AG09319 (cell line): ENCODE measurements around the gene ANKRD29.

ENCODE experiments used
- DNase-seq: peaks from one replicate; pipeline ENCODE4 v3.0.0-alpha.2; 2010; ENCODE audit warnings: low read depth; ENCODE audit errors: extremely low read depth
- CTCF ChIP-seq: IDR thresholded peaks from 2 replicates; pipeline ENCODE4 v1.5.1; 2011; ENCODE audit warnings: low read depth, mild to moderate bottlenecking, inconsistent platforms, low read length, moderate library complexity

ANKRD29 gene

GRCh38 chr18:23661735-23662308, 889 bp downstream of the ANKRD29 start:
- no peak for TF ChIP-seq CTCF
- DNase-seq = no peak

GRCh38 chr18:23658285-23658684, 4.4 kb downstream of the ANKRD29 start:
- no peak for DNase-seq
- no peak for TF ChIP-seq CTCF

- DNase-seq = no peak
- TF ChIP-seq CTCF = no peak
These were observed 10.5 kb downstream of the ANKRD29 start for GRCh38 chr18:23652232-23652631.

GRCh38 chr18:23650968-23651927, 11.5 kb downstream of the ANKRD29 start:
- DNase-seq = peak; percentile 81
- TF ChIP-seq CTCF = no peak

DNA sequence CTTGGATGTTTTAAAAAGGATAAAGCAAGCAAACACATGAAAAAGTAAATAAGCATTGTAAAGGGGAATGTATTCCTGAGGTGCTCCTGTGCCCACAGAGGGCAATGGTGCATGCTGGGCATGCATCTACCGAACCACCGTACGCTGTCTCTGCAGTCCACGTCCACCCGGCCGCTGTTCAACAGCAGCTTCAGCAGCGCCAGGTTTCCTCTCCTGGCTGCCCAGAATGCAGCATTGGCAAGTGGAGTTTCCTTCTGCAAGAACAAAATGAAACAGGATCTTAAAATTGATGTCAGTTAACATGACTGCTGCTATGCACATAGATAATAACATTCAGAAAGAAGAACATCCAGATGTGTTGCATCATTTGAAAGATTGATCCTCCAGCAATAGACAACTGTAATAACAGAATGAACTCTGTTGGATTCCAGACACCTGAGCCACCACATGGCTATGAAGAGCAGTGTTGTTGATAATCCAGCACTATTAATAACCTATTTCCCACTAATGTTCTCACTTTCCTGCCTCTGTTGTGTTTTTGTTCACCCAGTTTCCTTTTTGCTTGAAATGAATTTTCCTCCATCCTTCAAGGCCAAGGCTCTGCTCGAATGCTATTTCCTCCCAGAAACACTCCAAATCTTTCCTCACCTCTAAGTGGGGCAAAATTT, 13.6 kb downstream of the ANKRD29 start:
- TF ChIP-seq CTCF = no peak

DNA sequence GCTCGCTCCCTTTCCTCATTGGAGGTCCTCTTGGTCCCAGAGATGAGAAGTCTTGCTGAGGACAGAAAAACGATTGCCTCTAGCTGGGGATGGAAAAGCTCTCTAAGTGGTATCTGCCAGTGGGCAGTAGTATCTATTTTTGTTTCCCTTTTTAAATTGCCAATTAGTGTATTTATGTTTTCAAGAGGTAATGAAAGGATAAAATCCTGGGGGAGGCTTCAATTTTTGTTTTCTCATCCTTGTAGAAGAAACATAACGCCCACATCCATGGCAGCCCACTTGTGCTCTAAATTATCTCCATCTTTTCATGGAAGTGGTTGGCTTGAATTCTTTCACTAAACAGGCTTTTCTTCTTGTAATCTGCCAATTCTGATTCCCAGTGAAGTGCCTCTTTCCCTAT, 14.3 kb downstream of the ANKRD29 start:
- no peak for TF ChIP-seq CTCF
- no peak for DNase-seq

More for the DNA sequence above, 13.6 kb downstream of the ANKRD29 start:
- no peak for DNase-seq

- TF ChIP-seq CTCF = no peak
These were observed 16.4 kb downstream of the ANKRD29 start for GRCh38 chr18:23646282-23646681.

More at GRCh38 chr18:23646282-23646681, 16.4 kb downstream of the ANKRD29 start:
- no peak for DNase-seq
